AG20443 (cell line): ENCODE results near the gene MAP2K5.

Source experiments
- DNase-seq: peaks from one replicate; pipeline ENCODE4 v3.0.0; 2012; ENCODE audit warnings: low spot score, mixed read lengths

The MAP2K5 gene

GRCh38 chr15:67559576-67559975 is 17.1 kb downstream of the MAP2K5 start:
- no peak for DNase-seq

- no peak for DNase-seq
These were observed 17.8 kb downstream of the MAP2K5 start for GRCh38 chr15:67560320-67560719.

DNA sequence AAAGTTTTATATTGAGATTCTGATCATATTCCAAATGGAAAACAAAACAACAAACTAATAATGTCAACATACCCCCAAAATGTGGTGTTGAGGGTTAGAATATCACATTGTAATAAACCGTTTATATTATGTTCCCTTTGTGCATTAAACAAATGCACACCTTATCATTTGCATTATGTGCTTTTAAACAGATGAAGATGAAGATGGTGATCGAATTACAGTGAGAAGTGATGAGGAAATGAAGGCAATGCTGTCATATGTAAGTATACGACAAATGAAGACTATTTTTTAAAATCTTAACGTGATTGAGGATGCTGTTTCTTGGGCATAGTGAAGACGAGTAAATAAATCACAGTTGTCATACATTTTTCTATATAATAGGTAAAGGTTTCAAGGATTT is 20.6 kb downstream of the MAP2K5 start:
- DNase-seq: no peak

GRCh38 chr15:67564021-67564967 is 21.8 kb downstream of the MAP2K5 start:
- DNase-seq: no peak

- DNase-seq: no peak
These were observed 22.5 kb downstream of the MAP2K5 start for GRCh38 chr15:67564968-67565345.

GRCh38 chr15:67569668-67570067 is 27.2 kb downstream of the MAP2K5 start:
- DNase-seq: no peak

DNA sequence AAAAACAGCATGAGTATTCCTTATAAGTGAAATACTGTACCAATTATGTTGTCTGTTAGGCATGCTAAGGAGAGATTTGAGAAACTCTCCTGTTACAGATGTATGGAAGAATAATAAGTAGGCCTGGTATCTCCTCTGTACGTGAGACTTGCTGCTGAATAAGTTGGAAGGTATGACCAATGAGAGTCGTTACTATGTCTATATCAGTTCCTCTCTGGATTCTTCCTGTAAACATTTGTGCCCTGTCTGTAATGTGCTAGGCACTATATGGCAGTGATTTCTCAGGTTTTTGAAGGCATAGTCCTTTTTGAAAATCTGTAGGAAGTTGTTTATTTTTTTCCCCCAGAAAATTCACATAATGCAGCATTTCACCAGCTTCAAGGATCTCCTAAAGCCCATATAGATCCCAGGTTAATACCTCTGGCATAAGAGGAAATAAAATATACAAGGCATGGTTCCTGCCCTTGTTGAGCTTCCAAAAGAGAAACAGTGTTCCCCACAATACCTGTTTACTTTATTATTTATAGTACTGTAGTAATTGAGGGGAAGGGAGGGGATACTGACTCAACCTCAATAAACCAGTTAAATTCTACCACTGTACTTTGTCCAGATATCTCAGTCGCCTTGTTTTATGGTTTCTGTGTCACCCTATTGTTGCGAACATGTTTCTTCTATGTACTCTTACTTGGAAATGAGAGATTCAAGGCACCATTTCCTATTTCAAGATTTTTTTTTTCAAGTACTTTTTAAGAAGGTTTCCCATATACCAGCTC is 28.6 kb downstream of the MAP2K5 start:
- no peak for DNase-seq

DNA sequence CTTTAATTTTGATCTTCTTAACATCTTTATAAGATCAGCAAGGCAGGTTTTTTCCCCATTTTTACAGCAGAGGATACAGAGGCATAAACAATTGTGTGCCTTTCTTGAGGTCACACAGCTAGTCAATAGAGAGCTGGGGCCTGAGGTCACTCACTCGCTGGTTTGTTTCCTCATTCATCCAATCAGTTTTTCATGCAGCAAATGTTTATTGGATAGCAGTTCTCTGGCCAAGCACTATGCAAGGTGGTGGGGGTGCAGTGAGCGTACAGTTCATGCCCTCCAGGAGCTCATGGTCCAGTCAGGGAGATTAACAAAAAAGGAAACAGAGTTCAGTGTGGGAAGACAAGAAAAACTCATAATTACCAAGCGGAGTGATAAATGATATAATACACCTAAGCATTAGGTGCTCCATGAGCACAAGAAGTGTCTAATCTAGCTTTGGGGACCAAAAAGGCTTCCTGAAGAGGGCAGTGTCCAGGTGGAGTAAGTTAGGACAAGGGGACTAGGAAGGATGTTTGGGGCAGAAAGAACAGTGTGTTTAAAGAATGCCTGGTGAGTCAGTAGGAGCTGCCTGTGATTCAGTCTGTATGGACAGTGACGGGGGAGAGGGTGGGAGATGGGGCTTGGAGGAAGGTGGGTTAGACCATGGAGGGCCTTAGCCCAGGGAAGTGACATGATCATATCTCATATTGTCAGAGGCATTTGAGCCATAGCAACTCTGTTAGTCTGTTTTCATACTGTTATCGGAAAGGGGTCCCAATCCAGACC is 29.3 kb downstream of the MAP2K5 start:
- no peak for DNase-seq

DNA sequence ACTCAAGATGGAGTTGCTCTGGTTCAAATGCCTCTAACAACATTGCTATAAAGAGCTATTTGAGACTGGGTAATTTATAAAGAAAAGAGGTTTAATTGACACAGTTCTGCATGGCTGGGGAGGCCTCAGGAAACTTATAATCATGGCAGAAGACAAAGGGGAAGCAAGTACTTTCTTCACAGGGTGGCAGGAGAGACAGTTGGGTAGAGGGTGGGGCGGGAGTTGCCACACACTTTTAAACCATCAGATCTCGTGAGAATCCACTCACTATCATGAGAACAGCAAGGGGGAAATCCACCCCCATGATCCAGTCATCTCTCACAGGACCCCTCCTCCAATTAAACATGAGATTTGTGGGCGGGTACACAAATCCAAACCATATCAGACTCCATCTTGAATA is 30.7 kb downstream of the MAP2K5 start:
- DNase-seq: no peak

DNA sequence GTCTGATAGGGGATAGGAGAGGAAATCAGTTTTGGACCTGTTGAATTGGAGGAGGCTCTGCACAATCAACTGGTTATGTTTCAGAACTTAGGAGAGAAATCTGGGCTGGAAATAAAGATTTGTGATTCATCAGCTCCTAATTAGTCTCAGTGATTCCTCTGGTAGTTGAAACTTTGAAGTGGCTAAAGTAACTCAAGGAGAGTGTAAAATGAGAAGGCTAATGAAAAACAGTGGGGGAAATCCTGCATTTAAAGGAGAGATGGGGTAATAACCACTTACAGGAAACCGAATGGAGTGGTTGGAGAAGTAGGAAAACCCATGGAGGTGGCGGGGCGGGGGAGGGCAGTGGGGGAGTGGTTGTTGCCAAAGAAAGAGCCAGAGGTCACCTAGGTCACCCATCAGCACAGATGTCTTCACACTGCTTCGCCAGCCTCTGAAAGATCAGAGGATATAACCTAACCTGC is 32.6 kb downstream of the MAP2K5 start:
- peak; percentile 9 for DNase-seq

- DNase-seq: peak; percentile 11
These were observed 35.6 kb downstream of the MAP2K5 start for GRCh38 chr15:67578020-67578600.

DNA sequence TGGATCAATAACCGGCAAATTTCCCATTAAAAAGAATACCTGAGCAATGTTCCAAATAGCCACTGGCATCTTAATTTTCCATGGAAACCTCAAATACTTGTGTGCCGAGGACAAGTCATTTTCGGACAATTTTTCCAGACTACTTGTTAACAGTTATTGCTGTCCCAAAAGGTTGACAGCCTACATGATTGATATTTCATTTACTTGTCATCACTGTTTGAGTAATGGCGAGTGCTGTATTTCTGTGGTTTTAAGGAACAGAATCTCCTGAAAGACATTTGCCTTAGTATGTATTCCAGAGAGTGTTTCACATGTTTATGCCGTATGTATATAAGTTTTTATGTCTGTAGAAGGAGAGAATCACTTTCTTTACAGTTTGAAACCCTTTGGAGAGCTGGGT is 36.7 kb downstream of the MAP2K5 start:
- no peak for DNase-seq

DNA sequence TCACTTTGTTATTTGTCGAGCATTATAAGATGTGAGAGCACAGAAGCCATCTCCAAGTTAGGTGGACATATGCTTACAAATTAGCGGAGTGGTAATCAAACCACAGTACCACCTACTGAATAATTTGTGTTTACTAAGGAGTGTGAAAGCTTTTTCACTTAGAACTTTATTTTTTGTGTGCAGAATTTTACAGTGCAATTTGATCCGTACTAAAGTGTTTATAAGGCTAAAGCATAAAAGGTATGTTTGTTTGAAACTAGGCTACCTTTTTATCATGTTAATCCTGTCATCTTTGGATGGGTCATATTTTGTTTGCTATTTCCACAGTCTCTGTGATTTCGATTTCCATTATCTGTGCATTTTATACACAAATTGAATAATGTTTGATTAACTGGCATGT is 37.5 kb downstream of the MAP2K5 start:
- no peak for DNase-seq

GRCh38 chr15:67584157-67584556 is 41.7 kb downstream of the MAP2K5 start:
- no peak for DNase-seq

DNA sequence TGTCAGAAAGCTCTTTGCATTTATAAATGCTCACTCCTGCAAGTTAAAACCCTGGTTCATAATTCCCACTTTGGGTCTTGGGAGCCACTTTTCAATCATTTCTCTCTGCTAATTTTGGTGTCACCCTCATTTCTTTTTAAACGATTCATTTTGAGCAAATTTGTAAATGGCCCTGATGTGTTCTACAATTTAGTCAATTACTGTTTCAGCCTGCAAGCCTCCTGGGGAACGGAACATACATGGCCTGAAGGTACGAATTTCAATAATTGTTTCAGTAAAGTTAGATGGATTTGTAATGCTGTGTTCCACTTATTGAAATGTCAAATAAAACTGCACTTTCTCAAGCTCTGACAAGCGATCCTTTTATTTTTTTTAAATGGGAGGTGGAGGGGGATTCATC is 43.2 kb downstream of the MAP2K5 start:
- DNase-seq: no peak

GRCh38 chr15:67587331-67587730 is 44.8 kb downstream of the MAP2K5 start:
- DNase-seq: no peak

GRCh38 chr15:67587754-67588153 is 45.3 kb downstream of the MAP2K5 start:
- no peak for DNase-seq

- DNase-seq: no peak
These were observed 47.7 kb downstream of the MAP2K5 start for GRCh38 chr15:67590191-67590590.

DNA sequence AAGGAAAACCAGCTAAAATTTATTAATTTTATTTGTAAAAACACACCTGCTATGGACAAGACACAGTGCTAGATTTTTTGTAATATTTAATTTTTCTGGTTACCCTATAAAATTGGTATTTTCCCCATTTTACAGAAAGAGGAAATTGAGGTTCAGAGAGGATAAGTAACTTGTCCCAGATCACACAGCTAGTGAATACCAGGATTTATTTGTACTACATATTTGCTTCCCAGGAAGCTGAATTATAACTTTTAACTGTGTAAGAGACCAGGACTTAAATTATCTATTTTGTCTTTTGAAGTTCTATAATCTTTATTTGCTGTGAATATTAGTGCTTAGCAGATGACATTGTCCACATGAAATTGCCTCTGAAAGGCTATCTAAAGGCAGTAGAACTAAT is 49.7 kb downstream of the MAP2K5 start:
- DNase-seq: no peak

DNA sequence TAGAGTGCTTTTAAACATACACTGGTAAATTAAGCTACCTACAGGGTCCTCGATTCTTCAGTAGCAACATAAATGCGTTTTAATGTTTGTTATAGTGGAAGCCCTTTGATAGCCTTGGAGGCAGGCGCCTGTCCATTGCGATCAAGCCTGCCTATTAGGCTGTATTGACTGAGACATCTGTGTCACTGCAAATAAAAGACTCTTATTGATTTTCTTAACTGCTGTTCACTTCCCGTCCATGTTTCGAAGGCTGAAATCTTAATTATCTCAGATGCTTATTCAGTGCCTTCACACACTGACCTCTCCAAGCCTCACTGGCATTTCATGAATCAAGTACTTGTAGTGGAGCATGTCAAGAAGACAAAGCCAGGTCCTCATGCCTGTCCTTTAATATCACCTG is 51.1 kb downstream of the MAP2K5 start:
- no peak for DNase-seq

GRCh38 chr15:67594770-67595169 is 52.3 kb downstream of the MAP2K5 start:
- no peak for DNase-seq

DNA sequence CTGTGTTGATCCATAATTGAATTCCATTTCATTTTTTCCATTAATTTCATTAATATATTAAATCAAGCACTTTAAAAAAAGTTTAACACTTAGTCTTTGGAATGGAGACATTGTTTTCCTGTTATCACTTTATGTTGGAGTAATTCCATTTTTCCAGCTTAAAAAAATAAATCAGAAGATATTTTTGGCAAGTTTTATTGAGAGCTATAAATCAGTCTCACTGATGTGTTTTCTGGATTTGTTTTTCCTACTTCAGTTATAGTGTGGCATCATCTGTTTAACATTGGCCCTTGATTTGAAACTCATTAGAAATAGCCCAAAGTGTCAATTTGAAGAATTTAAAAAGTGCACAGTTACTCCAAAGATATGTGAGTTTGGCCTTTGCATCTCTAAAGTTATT is 53.1 kb downstream of the MAP2K5 start:
- no peak for DNase-seq
